ENCODE data around the gene PRTFDC1.

Gene PRTFDC1

DNA sequence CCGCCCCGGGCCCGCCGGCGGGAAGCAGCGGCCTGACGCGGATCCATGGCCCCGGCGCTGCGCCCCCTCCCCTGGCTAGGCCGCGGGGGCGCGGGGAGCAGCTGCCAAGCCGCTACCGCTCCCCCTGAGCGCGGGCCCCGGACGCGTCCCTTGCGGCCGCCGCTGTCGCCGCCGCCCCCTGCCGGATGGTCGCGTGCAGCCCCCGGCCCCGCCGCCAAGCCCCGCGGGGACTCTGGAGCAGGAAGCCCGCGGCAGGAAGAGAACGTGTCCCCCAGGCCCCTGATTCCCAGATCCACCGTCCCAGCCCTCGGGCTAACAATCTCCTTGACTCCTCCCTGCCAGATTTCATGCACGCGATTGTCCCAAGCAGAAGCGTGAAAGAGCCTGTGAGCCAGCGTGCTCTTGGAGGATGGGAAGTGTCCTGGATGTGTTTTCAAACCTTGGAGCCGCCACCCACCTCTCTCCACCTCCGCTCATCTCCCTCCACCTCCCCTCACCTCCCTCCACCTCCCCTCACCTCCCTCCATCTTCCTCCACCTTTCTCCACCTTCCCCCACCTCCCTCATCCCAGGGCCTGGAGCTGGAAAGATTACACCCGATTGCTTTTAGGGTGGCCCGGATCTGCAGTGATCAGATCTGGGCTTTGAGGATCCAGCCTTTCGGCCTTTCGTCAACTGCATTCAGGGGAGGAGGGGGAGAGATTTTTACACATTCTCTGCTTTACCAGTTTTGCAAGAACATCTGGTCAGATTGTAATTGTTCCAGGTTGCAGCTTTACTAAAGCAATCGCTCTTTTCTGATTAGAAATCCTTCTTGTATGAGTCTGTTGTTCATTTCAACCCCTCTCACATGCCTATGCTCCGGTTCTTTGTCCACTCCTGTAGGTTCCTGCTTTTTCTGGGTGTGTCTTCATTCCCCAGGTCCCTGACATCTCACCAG is 570 bp upstream of the PRTFDC1 start:
- H3K4me2 ChIP-seq (ENCODE audit: low read depth, low read length, poor library complexity, severe bottlenecking): no peak overlapping the region

DNA sequence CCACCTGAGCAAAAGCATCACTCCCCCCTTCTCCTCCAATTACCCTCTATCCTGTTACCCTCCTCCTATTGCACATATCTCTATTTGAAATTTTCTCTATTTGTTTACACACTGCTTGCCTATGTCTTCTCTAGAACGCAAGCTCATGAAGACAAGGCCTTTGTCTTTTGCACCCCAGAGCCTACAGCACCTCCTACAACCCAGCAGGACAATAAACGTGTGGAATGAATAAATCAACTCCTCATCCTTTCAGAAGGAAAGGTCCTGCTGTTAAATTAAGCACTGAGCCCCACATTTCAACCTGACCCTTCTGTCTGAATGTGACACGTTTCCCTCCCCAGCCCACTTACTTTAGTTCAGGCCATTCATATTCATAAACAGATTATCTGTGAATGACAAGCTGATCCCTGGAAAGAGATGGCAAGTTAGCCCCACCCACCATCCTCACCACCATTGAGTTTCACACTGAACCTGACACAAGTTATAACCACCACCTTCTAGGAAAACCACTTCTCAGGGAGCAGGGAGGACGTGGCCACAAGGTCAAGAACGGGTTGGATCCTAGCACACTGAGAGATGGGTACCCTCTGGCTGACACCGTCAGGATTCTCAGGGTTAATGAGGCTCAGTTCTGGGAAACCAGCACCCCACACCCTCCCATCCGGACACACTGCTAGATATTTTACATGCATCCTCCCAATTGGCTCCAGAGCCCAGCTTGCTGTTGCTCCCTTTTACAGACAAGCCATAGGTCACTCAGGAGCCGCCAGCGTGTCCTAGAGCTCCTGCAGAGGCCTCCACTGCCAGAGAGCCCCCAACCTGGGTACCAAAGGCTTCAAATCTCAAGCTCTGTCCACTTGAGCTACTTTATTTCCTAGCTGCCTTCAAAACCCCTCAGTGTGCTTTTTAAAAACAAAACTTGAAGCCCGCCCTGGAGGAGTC is 934 bp downstream of the PRTFDC1 start:
- Histone ChIP-seq H2AFZ (ENCODE audit: low read depth, low read length, severe bottlenecking) (no peak overlapping the region), H3K4me3 (ENCODE audit: insufficient read depth, low read length, poor library complexity, severe bottlenecking) (no peak overlapping the region), H4K20me1 (ENCODE audit: low read depth, low read length) (no peaks in the 10 kb centered on the region), H3K9ac (ENCODE audit: low read length) (no peak overlapping the region), H3K4me2 (ENCODE audit: low read depth, low read length, poor library complexity, severe bottlenecking) (no peak overlapping the region), H3K9me3 (ENCODE audit: insufficient read depth, low read length) (no peaks in the 10 kb centered on the region), H3K9me2 (replicated peaks; ENCODE audit: insufficient read depth, low read length) (no peaks in the 10 kb centered on the region), H3K27me3 (ENCODE audit: low read length) (no peaks in the 10 kb centered on the region), H3K27ac (ENCODE audit: low read depth, low read length) (no peak overlapping the region), H3K79me2 (ENCODE audit: insufficient read depth, low read length) (no peaks in the 10 kb centered on the region), H3F3A (ENCODE audit: insufficient read depth) (no peaks in the 10 kb centered on the region), H3K36me3 (ENCODE audit: low read length) (no peaks in the 10 kb centered on the region)
- TF ChIP-seq, protein P1, sequence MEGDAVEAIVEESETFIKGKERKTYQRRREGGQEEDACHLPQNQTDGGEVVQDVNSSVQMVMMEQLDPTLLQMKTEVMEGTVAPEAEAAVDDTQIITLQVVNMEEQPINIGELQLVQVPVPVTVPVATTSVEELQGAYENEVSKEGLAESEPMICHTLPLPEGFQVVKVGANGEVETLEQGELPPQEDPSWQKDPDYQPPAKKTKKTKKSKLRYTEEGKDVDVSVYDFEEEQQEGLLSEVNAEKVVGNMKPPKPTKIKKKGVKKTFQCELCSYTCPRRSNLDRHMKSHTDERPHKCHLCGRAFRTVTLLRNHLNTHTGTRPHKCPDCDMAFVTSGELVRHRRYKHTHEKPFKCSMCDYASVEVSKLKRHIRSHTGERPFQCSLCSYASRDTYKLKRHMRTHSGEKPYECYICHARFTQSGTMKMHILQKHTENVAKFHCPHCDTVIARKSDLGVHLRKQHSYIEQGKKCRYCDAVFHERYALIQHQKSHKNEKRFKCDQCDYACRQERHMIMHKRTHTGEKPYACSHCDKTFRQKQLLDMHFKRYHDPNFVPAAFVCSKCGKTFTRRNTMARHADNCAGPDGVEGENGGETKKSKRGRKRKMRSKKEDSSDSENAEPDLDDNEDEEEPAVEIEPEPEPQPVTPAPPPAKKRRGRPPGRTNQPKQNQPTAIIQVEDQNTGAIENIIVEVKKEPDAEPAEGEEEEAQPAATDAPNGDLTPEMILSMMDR (IDR thresholded peaks at IDR 0.05; ENCODE audit: insufficient read depth, low read length, poor library complexity, severe bottlenecking): no peak
- no peak for TF ChIP-seq EZH2phosphoT487 (conservative IDR thresholded peaks at IDR 0.05; ENCODE audit: low read length)

More for the DNA sequence above, 570 bp upstream of the PRTFDC1 start:
- TF ChIP-seq, protein P1 (IDR thresholded peaks at IDR 0.05; ENCODE audit: insufficient read depth, low read length, poor library complexity, severe bottlenecking): no peak
- TF ChIP-seq EZH2phosphoT487 (conservative IDR thresholded peaks at IDR 0.05; ENCODE audit: low read length): no peak
- no peak overlapping the region for H3K9ac ChIP-seq (ENCODE audit: low read length)
- H3K27ac ChIP-seq (ENCODE audit: low read depth, low read length): no peak overlapping the region
- H3F3A ChIP-seq (ENCODE audit: insufficient read depth): no peaks in the 10 kb centered on the region
- H3K9me3 ChIP-seq (ENCODE audit: insufficient read depth, low read length): no peaks in the 10 kb centered on the region
- no peak overlapping the region for H2AFZ ChIP-seq (ENCODE audit: low read depth, low read length, severe bottlenecking)
- no peaks in the 10 kb centered on the region for H3K36me3 ChIP-seq (ENCODE audit: low read length)
- H3K9me2 ChIP-seq (replicated peaks; ENCODE audit: insufficient read depth, low read length): no peaks in the 10 kb centered on the region
- H3K79me2 ChIP-seq (ENCODE audit: insufficient read depth, low read length): no peaks in the 10 kb centered on the region
- H3K27me3 ChIP-seq (ENCODE audit: low read length): no peaks in the 10 kb centered on the region
- H4K20me1 ChIP-seq (ENCODE audit: low read depth, low read length): no peaks in the 10 kb centered on the region
- H3K4me3 ChIP-seq (ENCODE audit: insufficient read depth, low read length, poor library complexity, severe bottlenecking): no peak overlapping the region

DNA sequence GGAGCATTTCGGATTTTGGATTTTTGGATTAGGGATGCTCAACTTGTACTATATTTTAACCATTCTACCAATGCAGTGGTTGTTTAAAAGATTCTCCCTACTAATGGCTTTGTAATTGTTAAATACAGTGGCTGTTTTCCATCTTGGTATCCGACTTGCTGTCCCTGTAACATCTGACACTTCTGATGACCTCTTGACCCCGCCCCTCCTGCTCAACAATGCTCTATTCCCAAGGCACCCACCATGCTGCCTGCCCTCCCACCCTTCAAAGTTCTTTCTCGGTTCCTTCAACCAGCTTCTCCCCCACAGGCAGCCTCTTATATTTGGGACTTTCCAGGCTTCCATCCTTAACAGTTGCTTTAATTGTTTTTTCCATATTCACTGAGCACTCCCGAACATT is 2.0 kb downstream of the PRTFDC1 start:
- H3K9me2 ChIP-seq (replicated peaks; ENCODE audit: insufficient read depth, low read length): no peaks in the 10 kb centered on the region
- no peak for TF ChIP-seq EZH2phosphoT487 (conservative IDR thresholded peaks at IDR 0.05; ENCODE audit: low read length)
- TF ChIP-seq, protein P1 (IDR thresholded peaks at IDR 0.05; ENCODE audit: insufficient read depth, low read length, poor library complexity, severe bottlenecking): no peak

More for the DNA sequence above, 2.0 kb downstream of the PRTFDC1 start:
- no peaks in the 10 kb centered on the region for H3K79me2 ChIP-seq (ENCODE audit: insufficient read depth, low read length)
- H3K36me3 ChIP-seq (ENCODE audit: low read length): no peaks in the 10 kb centered on the region
- H3K9me3 ChIP-seq (ENCODE audit: insufficient read depth, low read length): no peaks in the 10 kb centered on the region
- no peaks in the 10 kb centered on the region for H3F3A ChIP-seq (ENCODE audit: insufficient read depth)
- H3K4me3 ChIP-seq (ENCODE audit: insufficient read depth, low read length, poor library complexity, severe bottlenecking): no peak overlapping the region
- no peak overlapping the region for H2AFZ ChIP-seq (ENCODE audit: low read depth, low read length, severe bottlenecking)
- H4K20me1 ChIP-seq (ENCODE audit: low read depth, low read length): no peaks in the 10 kb centered on the region
- H3K9ac ChIP-seq (ENCODE audit: low read length): no peak overlapping the region
- H3K27me3 ChIP-seq (ENCODE audit: low read length): no peaks in the 10 kb centered on the region
- no peak overlapping the region for H3K4me2 ChIP-seq (ENCODE audit: low read depth, low read length, poor library complexity, severe bottlenecking)
- no peak overlapping the region for H3K27ac ChIP-seq (ENCODE audit: low read depth, low read length)
